GM21717 (cell line): ENCODE measurements around the gene VSTM2B.
"Not testable (repeated sequence)": the region's sequence is repeated elsewhere in the genome, so short reads cannot be mapped to it uniquely, and the experiment has no call there.

Experiments
- ATAC-seq: cut with Tn5 transposase; IDR thresholded peaks from one replicate; pipeline ENCODE4 v1.9.1; 2021; ENCODE audit warnings: mild to moderate bottlenecking, moderate library complexity; ENCODE audit not compliant: unreplicated experiment

Gene VSTM2B

DNA sequence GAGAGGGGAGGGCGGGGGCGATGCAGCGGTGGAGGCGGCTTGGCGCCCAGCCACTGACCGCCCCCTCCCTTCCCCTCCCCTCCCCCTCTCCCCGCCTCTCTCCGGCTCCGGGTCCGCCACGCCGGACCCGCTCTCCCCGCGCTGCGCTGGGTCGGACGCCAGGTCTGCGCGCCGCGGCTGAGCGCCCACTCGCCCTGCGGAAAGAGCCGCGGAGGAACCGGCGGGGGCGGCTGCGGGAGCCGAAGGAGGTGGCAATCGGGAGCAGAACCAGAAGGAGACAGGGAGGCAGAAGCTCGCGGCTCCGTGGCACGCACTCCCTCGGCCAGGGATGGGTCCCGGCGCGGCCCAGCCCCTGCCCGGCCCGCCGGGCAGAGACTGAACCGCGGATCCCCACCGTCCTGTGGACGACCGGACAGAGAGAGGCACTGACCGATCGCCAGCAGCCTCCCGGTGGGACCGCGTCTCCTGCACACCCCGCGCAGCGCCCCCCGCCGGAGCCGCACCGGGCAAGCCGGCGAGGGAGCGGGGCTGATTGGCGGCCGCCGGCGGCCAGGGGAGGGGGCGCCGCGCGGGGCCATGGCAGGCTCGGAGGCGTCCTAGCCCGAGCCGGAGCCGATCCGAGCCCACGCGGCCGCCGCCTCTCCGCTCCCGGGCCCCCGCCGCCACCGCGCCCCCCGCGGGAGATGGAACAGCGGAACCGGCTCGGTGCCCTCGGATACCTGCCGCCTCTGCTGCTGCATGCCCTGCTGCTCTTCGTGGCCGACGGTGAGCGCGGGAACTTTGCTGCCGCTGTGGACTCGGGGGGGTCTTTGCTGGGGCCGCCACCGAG is at the start of gene VSTM2B:
Gene VSTM2B (plus strand): TSS at position 94 of the 829 bp plus-strand sequence. CDS start 590 bp downstream, at position 684.
- no peak for ATAC-seq

- ATAC-seq: no peak
These were observed 49.3 kb upstream of the VSTM2B start for GRCh38 chr19:29476528-29476927.

GRCh38 chr19:29477831-29478577 is 47.8 kb upstream of the VSTM2B start:
- no peak for ATAC-seq

- no peak for ATAC-seq
These were observed 46.9 kb upstream of the VSTM2B start for GRCh38 chr19:29478578-29479565.

DNA sequence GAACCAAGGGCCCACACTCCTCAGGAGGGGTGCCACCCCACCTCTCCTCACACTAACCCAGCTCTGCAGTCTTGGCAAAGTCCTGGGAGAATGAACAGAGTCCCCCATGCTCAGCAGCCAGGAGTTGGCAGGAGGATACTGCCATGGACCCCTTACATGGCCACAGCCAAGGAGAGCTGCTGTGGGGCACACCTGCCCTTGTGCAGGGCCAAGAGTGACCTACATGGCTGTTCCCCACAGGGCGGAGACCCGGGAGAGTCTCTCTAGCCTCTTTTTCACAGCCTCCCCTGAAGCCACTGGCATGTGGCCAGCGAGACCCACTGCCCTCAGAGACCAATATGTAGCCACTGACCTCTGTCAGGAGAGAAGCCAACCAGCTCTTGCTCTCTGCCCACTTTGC is 45.9 kb upstream of the VSTM2B start:
- ATAC-seq: no peak

DNA sequence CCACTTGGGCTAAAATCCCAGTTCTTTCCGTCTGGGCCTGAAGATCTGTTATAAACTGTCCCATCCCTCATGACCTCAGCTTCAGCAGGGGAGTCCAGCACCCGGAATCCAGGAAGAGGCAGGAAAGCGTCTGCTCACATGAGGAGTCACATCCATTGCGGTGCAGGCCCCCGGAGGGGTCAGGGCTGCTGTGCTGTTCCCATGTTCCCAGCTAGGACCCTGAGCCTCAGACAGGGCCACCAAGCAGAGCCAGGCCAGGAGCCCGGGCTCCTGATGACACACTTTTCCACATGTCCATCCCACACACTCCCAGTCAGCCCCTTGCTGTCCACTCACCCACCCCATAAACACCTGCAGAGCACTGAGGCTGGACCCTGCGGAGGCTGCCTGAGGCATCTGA is 45.3 kb upstream of the VSTM2B start:
- ATAC-seq: no peak

- ATAC-seq: no peak
These were observed 42.7 kb upstream of the VSTM2B start for GRCh38 chr19:29482855-29483640.

DNA sequence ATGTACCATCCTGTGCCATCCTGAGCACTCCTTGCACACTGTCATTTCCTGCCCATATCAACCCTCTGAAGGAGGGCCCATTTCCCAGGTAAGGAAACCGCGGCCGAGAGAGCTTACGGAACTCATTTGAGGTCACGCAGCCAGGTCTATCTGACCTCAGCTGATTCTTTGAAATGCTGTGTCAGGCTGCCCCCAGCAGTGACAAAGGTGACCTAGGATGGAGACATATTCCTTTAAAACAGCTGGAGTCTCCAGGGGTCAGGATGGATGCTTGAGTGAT is 42.2 kb upstream of the VSTM2B start:
- ATAC-seq: no peak

DNA sequence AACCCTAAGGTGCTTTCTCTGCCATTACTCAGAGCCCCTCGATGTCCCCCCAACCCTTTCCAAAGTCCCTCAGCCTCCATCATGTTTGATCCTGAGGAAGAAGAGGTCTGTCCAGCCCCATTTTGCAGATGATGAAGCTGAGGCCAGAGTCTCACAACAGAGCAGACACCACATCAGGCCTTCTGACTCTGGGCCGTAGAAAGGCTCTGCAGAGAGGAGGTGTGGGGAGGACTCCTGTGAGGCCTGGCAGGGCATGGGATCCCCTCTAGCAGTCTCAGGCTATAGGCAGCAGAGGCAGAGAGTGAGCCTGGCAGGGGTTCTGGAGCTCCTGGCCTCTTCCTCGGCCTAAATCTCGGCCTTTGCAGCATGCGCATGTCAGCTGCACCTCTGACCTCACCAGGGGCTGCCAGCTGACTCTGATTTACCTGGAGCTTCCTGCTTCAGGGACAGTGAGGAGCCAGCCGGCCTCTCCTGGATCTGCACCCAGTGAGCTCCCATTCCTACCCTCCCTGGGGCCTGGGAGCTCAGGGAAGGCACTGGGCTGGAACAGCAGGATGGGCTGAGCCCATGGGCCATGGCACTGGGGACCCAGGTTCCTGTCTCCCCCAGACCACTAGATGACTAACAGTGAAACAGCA is 41.7 kb upstream of the VSTM2B start:
- no peak for ATAC-seq

DNA sequence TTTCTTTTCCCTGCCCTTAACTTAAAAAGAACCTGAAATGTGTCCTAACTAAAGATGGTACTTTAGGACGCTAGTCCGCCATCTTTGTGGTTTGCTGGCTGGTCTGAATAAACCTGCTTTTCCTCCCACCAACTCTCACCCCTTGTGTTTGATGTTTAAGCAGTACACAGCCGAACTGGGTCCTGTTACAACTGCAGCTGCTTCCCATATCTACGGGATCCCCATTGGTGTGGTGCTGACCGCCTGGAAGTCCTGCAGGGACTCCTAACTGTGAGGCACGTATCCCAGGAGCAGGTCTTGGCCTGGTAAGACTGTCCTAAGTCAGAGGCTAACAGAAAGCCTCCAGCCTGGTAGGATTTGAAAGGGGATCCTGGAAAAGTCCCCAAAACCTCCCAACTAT is 40.9 kb upstream of the VSTM2B start:
- no peak for ATAC-seq

DNA sequence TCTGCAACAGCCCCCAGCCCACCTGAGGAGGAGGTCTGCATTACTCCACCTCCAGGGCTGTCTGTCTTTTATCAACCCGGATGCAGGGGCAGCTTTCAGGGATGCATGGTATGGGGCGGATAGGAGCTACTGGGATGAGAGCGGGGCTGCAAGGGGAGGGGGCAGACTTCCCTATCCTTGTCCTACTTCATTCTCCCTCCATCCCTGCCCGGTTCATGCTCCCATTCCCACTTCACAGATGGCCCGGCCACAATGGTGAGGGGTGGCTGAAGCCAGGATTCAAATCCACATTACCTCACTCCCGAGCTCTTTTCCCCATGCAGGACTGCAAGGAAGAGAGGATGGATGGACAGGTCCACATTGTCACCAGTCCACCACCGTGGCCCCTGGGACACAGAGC is 40.5 kb upstream of the VSTM2B start:
- no peak for ATAC-seq

DNA sequence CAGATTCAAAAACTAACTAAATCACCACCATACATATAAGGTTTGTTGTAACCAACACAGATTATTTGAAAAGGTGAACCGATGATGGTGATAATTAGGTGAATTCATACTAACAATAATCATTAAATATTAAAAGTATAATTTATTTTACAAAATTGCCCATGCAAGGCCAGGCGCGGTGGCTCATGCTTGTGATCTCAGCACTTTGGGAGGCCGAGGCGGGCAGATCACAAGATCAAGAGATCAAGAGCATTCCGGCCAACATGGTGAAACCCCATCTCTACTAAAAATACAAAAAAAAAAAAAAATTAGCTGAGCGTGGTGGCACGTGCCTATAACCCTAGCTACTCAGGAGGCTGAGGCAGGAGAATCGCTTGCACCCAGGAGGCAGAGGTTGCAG is 38.8 kb upstream of the VSTM2B start:
- ATAC-seq: not testable (repeated sequence)

GRCh38 chr19:29487432-29487831 is 38.4 kb upstream of the VSTM2B start:
- ATAC-seq: no peak

GRCh38 chr19:29488316-29488715 is 37.5 kb upstream of the VSTM2B start:
- no peak for ATAC-seq

GRCh38 chr19:29489172-29489951 is 36.4 kb upstream of the VSTM2B start:
- no peak for ATAC-seq

DNA sequence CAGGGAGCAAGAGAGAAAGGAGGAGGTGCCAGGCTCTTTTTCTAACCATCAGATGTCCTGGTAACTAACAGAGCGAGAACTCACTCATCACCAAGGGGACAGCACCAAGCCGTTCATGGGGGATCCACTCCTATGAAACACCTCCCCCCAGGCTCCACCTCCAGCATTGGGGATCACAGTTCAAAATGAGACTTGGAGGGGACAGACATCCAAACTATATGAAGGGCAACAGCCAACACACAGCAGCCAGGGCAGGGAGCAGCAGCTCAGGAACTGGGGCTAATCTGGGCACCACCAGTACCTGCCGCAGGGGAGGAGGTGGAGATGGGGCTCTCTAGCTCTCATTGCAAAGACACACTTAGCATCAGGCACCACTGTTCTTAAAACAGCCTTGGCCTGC is 34.3 kb upstream of the VSTM2B start:
- ATAC-seq: no peak

DNA sequence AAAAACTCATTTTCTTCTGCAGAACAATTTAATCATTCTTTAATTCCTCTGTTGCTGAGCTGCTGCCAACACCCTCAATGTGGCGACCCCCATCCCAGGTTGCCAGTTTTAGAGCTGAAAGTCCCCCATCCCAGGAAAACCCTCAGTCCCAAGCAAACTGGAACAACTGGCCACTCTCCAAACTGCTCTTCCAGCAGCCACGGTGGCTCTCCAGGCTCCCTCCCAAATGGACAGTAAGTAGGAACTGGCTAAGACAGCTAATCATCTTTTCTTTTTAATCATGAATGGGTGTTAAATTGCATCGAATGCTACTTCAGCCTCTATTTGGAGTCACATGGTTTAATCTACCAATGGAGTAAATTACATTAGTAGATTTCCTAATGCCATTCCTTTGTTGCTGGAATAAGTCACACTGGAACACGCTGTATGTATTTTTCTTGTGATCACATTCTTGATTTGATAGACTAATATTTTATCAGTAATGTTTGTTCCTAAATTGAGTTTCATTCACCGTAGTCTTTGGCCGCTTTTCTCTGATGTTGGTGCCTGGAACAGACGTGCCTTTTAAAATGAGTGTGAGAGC is 33.7 kb upstream of the VSTM2B start:
- no peak for ATAC-seq

GRCh38 chr19:29492769-29493168 is 33.0 kb upstream of the VSTM2B start:
- no peak for ATAC-seq

DNA sequence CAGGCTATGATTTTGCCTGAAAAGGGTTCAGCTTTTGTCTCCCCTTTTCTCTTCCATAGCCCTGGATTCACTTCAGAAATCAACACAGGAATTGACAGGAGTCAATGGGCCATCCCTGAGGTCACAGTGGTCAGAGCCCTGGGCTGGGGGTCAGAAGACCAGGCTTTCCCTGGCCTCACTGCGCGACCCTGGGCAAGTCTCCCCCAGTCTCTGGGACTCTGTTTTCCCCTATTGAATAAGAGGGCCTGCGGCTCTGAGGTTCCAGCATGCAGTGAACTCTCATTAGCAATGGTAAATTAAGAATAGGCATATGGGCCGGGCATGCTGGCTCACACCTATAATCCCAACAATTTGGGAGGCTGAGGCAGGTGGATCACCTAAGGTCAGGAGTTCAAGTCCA is 30.7 kb upstream of the VSTM2B start:
- ATAC-seq: no peak
